Measurements from ENCODE around the gene MARF1.

- TF ChIP-seq E2F8 (IDR thresholded peaks at IDR 0.05; ENCODE audit: low read depth, partially characterized antibody) (no peak), IRF2 (CRISPR knock-in tag; IDR thresholded peaks at IDR 0.05) (no peak), ATF3 (IDR thresholded peaks at IDR 0.05) (no peak), ATF3 (CRISPR knock-in tag; conservative IDR thresholded peaks at IDR 0.05) (no peak)
These were observed 21.5 kb downstream of the MARF1 start for GRCh38 chr16:15621456-15621855.
